HG03521 (cell line): ENCODE measurements around the gene ALX3.

Experiments
- ATAC-seq: cut with Tn5 transposase; IDR thresholded peaks from one replicate; pipeline ENCODE4 v1.9.1; 2021; ENCODE audit warnings: mild to moderate bottlenecking, moderate library complexity; ENCODE audit not compliant: unreplicated experiment

The ALX3 gene

DNA sequence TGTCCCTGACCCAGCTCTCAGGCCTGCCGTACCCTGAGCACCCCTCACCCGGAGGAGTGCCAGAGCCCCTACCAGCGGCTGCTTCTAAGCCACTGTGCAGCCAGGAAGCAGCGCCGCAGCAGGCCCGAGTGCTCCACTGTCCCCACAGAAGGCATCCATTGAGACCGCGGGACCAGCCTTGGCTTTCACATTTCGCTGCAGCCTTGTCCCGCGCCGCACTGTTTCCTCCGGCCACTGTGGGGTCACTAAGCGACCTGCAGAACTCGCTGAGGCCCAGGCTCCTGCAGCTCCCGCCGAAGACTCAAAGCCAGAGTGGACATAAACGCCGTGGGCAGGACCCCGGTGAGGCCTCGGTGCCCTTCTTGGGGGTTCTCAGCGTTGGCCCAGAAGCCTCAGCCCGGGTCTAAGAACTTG, 3.0 kb downstream of the ALX3 start:
- no peak for ATAC-seq

DNA sequence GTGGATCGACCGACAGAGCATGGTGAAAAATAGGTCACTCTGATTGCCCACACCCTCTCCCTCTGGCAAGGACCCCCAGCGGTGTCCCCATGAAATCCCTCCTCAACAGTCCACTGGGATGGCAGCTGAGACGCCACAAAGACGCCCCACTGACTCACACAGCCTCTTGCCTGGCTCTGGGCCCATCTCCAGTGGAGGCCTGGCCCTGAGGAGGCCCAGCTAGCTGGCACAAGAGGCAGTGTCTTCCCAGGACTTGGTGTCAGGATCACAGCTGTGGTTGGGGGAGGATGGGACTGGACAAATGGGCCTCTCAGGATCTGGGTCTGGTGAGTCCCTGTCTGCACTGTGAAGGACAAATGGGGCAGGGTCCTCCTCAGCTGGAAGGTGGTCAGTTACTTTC, 4.6 kb downstream of the ALX3 start:
- no peak for ATAC-seq

DNA sequence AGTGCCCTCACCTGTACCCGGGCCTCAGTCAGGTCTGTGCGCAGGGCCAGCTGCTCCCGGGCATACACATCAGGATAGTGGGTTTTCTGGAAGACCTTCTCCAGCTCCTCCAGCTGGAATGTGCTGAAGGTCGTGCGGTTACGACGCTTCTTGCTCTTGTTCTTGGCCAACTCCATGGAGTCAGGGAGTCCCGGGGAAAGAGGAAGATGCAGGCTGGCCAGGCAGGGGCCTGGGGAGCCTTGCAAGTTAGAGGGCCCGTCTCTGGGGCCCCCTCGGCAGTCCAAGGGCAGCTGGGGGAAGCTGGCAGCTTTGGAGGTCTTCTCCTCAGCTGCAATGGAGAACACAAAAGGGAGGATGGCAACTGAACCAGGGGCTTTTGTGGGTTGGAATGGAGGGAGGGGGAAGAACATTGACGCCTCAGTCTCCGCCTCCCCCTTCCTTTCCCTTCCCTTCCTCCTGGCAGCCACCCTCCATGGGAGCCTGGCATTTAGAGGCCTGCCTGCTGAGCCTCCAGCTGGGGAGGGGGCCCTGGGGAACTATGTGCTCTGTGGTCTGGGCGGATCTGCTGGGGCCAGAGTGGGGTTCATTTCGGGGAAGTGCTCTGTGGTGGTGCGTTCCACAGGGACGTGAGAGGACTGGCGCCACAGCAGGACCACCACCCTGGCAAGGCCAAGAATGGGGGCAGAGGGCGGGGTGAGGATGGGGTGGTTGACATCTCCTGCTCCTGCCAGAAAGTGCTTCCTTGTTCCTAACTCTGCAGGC, 5.7 kb downstream of the ALX3 start:
- ATAC-seq: no peak

DNA sequence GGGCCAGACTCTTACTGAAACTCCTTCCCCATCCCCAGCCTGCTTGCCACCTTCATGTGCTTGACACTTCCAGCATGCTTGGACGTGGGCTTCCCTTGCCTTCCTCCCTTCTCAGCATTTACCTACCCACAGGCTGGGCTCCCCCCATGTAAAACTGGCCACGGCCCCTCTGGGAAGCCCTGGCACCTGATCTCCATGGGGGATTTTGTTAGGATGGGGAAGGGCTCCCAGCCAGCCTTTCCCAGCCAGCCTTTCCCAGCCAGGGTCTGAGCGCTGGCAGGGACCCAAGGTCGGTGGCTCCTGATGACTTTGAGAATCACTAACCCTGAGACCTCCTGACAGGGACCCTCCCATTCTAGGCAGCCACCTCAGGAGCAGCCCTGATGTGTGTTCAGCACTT, 6.7 kb downstream of the ALX3 start:
- no peak for ATAC-seq

DNA sequence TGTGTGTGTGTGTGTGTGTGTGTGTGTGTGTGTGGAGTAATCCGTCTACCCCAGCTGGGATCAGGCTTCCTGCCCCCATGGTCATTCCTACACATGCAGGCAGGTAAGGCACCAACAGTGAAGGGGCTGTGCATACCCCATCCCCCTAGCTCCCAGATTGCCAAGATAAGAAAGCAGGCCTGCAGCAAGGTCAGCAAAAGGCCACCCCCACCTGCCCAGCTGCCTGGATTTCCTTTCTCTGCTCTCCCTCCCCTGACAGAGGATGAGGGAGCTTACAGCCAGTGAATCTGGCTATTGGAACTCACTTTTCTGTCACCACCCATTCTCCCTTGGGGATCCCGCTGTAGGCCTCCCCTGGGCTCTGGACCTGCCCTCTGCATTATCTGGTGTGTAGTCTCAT, 7.9 kb downstream of the ALX3 start:
- no peak for ATAC-seq

GRCh38 chr1:110061341-110061740, 9.1 kb downstream of the ALX3 start:
- ATAC-seq: no peak

- ATAC-seq: no peak
These were observed 9.8 kb downstream of the ALX3 start for GRCh38 chr1:110060662-110061060.

DNA sequence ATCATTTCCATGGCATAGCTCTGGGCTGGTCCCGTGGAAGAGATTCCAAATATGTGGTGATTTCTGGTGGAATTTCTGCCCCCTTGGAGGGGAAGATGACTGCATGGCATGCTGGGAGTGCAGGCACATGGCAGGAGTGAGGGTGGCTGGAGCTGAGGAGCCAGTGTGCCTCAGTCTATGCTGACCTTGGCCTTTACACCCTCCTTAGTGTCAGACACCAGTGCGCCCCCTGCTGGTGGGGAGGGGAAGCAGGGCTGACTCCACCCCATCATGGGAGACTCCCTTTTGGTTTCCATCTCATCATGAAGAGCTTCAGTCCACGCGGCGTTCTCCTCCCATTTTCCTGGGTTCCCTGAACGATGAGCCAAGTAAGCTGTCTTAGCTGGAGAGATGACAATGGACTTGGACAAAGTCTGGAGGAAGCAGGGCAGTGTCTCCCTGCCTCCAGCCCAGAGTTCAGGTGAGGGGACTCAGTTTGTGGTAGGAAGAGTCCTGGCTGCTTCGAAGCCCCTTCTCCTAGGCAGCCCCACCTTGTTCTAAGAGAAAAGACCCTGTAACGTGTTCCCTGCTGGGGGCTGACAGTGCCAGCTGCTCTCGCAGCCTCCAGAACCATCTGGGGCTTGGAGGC, 10.3 kb downstream of the ALX3 start:
- ATAC-seq: no peak

GRCh38 chr1:110059133-110059863, 11.2 kb downstream of the ALX3 start:
- ATAC-seq: no peak

GRCh38 chr1:110058591-110058990, 11.9 kb downstream of the ALX3 start:
- no peak for ATAC-seq

DNA sequence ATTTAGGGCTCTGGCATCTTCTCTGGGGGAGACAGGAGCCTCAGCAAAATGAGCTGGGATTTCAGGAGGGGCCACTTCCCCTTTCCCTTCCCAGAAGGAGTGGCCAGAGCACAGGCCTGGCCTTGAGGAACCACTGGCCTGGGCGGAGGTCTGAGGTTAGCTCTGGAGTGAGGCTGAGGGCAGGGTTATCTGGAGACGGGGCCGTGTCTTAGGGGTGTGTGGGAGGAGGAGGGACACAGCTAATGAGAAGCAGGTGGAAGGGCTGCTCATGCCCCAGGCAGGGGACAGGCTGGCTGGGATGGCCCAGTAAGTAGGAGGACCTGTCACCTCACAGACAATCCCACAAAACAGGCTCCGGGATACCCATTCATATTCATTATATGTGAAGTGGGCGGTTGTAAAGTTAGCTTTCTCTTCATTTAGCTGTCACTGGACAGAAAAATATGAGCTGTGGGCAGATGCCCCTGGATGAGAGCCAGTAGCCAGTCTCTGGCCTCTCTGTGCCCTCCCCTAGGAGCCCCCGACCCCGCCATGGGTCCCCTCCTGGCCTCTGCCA, 12.4 kb downstream of the ALX3 start:
- no peak for ATAC-seq

- ATAC-seq: no peak
These were observed 13.7 kb downstream of the ALX3 start for GRCh38 chr1:110056776-110057175.

- no peak for ATAC-seq
These were observed 14.2 kb downstream of the ALX3 start for GRCh38 chr1:110056285-110056683.

GRCh38 chr1:110055493-110056284, 14.8 kb downstream of the ALX3 start:
- ATAC-seq: no peak

GRCh38 chr1:110053552-110054428, 16.7 kb downstream of the ALX3 start:
- ATAC-seq: no peak

DNA sequence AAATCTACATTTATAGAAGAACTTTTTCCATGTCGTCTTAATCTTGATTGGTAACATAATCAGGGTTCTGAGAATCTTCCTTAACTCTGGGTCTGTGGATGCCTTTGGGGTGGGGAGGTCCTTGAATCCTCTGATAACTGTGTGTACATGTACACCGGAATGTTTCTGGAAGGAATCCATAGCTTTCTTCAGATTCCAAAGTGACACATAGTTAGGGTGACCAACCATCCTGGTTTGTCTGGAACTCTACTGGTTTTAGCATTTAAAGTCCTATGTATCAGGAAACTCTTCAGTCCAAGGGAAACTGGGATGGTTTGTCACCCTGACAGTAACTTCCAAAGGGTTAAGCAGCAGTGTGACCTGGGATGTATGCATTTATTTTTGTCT, 19.2 kb downstream of the ALX3 start:
- no peak for ATAC-seq

DNA sequence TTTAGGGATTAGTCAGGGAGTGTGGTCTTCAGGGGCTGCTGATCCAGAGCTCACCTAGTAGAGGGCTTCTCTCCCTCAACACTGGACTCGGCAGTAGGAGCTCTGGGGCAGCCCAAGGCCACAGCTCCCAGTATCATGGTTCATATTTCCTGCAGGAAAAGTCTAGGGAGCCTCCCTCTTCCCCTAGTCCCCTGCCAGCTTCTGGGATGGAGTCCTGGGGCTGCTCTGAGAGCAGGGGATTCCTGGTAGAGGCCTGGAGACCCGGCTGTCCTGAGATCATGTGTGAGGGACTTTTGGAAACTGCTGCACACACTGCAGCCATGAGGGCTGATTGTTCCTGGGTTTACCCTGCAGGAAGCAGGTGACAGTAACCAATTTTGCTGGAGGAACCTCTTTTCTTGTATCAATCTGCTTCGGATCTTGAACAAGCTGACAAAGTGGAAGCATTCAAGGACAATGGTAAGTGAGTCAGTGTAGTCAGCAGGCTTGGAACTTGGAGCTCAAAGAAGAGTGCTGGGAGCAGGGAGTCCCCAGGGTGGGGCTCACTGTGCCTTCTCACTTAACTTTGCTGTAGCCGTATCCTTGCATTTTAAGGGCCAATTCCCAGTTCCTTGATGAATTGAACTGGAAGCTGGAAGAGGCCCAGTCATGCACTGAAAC, 19.7 kb downstream of the ALX3 start:
- no peak for ATAC-seq

- no peak for ATAC-seq
These were observed 20.5 kb downstream of the ALX3 start for GRCh38 chr1:110049801-110050601.
